SU-DHL-6 (cell line): Measurements from ENCODE around the gene PSMA6.

Source experiments
- H2AFZ ChIP-seq: fragments of 200-600 bp; sonication (generic); 2 replicates; pipeline ENCODE4 v1.6.1; 2014; ENCODE audit warnings: low read depth, mild to moderate bottlenecking, moderate library complexity, mixed read lengths, antibody characterized with exemption, low read length; ENCODE audit not compliant: severe bottlenecking
- H3F3A ChIP-seq: fragments of 200-600 bp; shearing (Covaris generic); 2 replicates; pipeline ENCODE4 v1.6.0; 2016; ENCODE audit warnings: antibody characterized with exemption, mild to moderate bottlenecking; ENCODE audit not compliant: insufficient read depth
- H3K27ac ChIP-seq: fragments of 200-600 bp; sonication (generic); 2 replicates; pipeline ENCODE4 v1.5.1; 2016; ENCODE audit warnings: low read depth, mild to moderate bottlenecking, low read length, moderate library complexity, mixed read lengths
- H3K27me3 ChIP-seq: fragments of 200-600 bp; sonication (generic), shearing (Covaris generic); 2 replicates; pipeline ENCODE4 v1.6.0; 2014; ENCODE audit warnings: mild to moderate bottlenecking, low read length
- H3K36me3 ChIP-seq: fragments of 200-600 bp; sonication (generic); 2 replicates; pipeline ENCODE4 v1.6.1; 2014; ENCODE audit warnings: mild to moderate bottlenecking, low read length, mixed read lengths
- H3K4me2 ChIP-seq: fragments of 300-600, 200-600 bp; shearing (Covaris generic), sonication (generic); 2 replicates; pipeline ENCODE4 v1.6.0; 2014; ENCODE audit warnings: low read length, low read depth, mild to moderate bottlenecking; ENCODE audit not compliant: poor library complexity, severe bottlenecking
- H3K4me3 ChIP-seq: fragments of 200-600 bp; sonication (generic); 2 replicates; pipeline ENCODE4 v1.5.1; 2014; ENCODE audit warnings: antibody characterized with exemption, low read length, mild to moderate bottlenecking, mixed read lengths; ENCODE audit not compliant: insufficient read depth, poor library complexity, severe bottlenecking
- H3K79me2 ChIP-seq: fragments of 200-600 bp; sonication (generic); 2 replicates; pipeline ENCODE4 v1.6.1; 2014; ENCODE audit warnings: mild to moderate bottlenecking, low read length, moderate library complexity; ENCODE audit not compliant: insufficient read depth
- H3K9ac ChIP-seq: fragments of 200-600 bp; sonication (generic); 2 replicates; pipeline ENCODE4 v1.7.0; 2014; ENCODE audit warnings: mild to moderate bottlenecking, low read length
- H3K9me2 ChIP-seq: fragments of 200-600 bp; sonication (generic); replicated peaks from 2 replicates; pipeline ENCODE4 v1.6.1; 2014; ENCODE audit warnings: low read length; ENCODE audit not compliant: insufficient read depth
- H3K9me3 ChIP-seq: fragments of 200-600 bp; sonication (generic); 2 replicates; pipeline ENCODE4 v1.6.1; 2014; ENCODE audit warnings: low read length, mixed read lengths; ENCODE audit not compliant: insufficient read depth
- H4K20me1 ChIP-seq: fragments of 200-600 bp; sonication (generic); 2 replicates; pipeline ENCODE4 v1.6.1; 2014; ENCODE audit warnings: low read depth, mild to moderate bottlenecking, antibody characterized with exemption, low read length, moderate library complexity, mixed read lengths
- EZH2phosphoT487 ChIP-seq: fragments of 200-600 bp; sonication (generic), shearing (Covaris generic); conservative IDR thresholded peaks from 2 replicates; pipeline ENCODE4 v1.6.1; 2018; ENCODE audit warnings: mild to moderate bottlenecking, antibody characterized with exemption, low read length, moderate library complexity, mixed read lengths
- TF ChIP-seq, protein P1 (sequence below): fragments of 200-600 bp; sonication (generic); IDR thresholded peaks from one replicate; pipeline ENCODE4 v1.5.1; 2017; ENCODE audit warnings: antibody characterized with exemption, mild to moderate bottlenecking, low read length, moderate library complexity; ENCODE audit not compliant: insufficient read depth, poor library complexity, severe bottlenecking

The PSMA6 gene

DNA sequence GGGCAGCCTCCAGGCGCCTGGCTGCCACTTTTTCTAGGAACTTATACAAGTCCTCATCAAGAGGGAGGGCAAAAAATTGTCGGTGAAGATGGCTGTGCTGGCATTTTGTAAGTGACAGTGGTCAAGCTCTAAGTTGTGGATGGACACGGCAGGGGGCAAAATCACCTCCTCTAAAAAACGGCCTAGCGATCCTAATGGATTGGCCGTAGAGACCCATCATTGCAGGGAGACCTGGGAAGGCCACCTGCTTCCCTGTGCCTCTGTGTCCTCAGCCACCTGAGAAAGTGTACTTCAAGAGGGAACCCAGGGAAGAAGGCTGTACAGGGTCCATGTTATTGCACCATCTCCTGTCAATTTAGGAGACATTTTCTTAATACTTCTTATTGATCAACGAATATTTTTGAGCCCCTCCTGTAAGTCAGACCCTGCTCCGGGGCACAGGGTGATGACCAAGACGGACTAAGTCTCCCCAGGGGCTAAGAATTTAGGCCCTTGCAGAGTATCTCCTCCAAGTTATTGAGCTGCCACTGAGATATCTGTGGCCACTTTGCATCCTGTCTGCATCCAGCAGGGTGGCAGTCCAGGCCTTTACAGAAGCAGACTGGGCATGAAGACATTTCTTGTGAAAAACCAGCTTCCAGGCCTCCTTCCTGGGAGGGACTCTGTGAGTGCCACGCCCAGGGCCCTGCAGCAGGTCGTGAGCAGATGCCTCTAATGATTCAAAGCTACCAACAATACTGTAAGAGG, 40.5 kb downstream of the PSMA6 start:
- no peak overlapping the region for H3K9ac ChIP-seq
- no peak overlapping the region for H3K4me2 ChIP-seq
- H3K9me2 ChIP-seq: no peaks in the 10 kb centered on the region
- TF ChIP-seq EZH2phosphoT487: no peak
- TF ChIP-seq, protein P1, sequence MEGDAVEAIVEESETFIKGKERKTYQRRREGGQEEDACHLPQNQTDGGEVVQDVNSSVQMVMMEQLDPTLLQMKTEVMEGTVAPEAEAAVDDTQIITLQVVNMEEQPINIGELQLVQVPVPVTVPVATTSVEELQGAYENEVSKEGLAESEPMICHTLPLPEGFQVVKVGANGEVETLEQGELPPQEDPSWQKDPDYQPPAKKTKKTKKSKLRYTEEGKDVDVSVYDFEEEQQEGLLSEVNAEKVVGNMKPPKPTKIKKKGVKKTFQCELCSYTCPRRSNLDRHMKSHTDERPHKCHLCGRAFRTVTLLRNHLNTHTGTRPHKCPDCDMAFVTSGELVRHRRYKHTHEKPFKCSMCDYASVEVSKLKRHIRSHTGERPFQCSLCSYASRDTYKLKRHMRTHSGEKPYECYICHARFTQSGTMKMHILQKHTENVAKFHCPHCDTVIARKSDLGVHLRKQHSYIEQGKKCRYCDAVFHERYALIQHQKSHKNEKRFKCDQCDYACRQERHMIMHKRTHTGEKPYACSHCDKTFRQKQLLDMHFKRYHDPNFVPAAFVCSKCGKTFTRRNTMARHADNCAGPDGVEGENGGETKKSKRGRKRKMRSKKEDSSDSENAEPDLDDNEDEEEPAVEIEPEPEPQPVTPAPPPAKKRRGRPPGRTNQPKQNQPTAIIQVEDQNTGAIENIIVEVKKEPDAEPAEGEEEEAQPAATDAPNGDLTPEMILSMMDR: no peak
- no peaks in the 10 kb centered on the region for H3K27me3 ChIP-seq
- no peaks in the 10 kb centered on the region for H3K79me2 ChIP-seq
- H3K4me3 ChIP-seq: no peak overlapping the region
- H2AFZ ChIP-seq: peak overlapping the region; percentile 5
- no peaks in the 10 kb centered on the region for H3K9me3 ChIP-seq
- H3F3A ChIP-seq: no peaks in the 10 kb centered on the region
- no peaks in the 10 kb centered on the region for H3K36me3 ChIP-seq
- H4K20me1 ChIP-seq: no peaks in the 10 kb centered on the region
- H3K27ac ChIP-seq: no peak overlapping the region

DNA sequence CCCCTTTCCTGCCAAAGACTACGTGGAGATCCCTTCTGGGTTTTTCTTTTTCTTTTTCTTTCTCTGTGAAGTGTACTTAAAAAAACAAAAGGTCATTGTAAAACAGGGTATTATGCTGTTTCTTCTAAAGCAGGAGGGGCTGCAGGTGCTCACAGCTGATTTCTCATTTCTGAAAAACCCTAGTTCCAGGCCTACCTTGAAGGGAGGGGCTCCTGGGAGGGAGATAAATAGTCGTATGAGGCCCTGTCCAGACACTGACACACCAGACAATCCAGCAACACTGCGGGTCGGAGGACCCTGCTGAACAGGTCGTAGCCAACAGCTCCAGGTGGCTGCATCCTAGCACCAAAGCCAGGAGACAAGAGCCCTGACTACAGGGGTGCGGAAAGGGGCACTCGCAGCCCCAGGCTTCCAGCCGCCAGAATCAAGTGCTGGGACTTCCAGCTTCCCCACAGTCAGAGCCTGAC, 41.1 kb downstream of the PSMA6 start:
- Histone ChIP-seq H3K4me3 (no peak overlapping the region), H3K4me2 (no peak overlapping the region), H3K9ac (no peak overlapping the region), H3K27ac (no peak overlapping the region), H3K9me2 (no peaks in the 10 kb centered on the region), H2AFZ (peak overlapping the region; percentile 5), H3K9me3 (no peaks in the 10 kb centered on the region), H3K27me3 (no peaks in the 10 kb centered on the region), H3K79me2 (no peaks in the 10 kb centered on the region), H3F3A (no peaks in the 10 kb centered on the region), H3K36me3 (no peaks in the 10 kb centered on the region), H4K20me1 (no peaks in the 10 kb centered on the region)
- TF ChIP-seq, protein P1: no peak
- TF ChIP-seq EZH2phosphoT487: no peak

DNA sequence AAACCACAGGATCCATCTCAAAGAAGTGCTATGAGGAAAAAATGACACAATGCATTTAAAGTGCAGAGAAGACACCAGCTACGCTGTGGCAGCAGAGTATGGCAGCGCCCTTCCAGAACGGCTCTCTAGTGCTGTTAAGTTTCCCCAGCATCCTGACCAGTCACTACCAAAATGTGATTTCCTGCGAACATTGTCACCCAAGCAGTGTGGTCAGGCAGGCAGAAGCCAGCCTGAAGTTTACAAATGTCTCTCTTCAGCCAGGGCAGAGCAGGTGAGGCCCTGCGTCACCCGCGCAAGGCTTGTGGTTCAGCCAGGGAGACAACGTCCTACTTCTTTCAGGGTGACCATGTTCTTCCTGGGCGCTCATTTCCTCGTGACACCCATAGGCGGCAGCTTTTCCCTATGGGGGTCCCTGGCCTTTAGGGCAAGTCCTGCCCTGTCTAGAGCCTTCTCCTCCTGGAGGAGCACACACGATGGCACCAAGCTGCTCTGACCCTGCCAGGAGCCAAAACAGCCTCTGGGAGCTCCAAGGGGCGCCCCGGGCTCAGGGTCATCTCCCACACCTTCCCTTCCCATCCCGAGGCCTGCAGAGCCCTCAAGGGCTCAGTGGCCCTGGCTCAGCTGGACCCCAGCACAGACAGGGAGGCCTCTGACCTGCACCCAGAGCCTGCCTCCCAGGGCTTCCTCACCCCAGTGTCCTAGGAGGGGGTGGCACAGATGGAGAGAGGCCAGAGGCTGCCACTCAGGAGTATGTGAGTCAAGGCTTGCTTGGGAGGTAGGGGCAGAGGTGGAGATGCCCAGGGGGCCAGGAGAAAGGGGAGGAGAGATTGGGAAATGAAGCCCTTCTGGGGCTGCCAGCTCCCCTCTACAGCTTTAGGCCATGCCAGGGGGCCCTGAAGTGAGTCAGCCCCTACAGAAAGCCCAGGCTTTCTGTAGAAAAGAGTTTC, 41.9 kb downstream of the PSMA6 start:
- no peaks in the 10 kb centered on the region for H4K20me1 ChIP-seq
- H3K4me3 ChIP-seq: no peak overlapping the region
- H3K36me3 ChIP-seq: no peaks in the 10 kb centered on the region
- no peaks in the 10 kb centered on the region for H3K9me2 ChIP-seq
- no peaks in the 10 kb centered on the region for H3K9me3 ChIP-seq
- TF ChIP-seq EZH2phosphoT487: no peak
- TF ChIP-seq, protein P1: no peak
- no peaks in the 10 kb centered on the region for H3F3A ChIP-seq
- H2AFZ ChIP-seq: no peak overlapping the region
- H3K27ac ChIP-seq: no peak overlapping the region
- no peaks in the 10 kb centered on the region for H3K27me3 ChIP-seq
- H3K79me2 ChIP-seq: no peaks in the 10 kb centered on the region
- H3K9ac ChIP-seq: no peak overlapping the region
- no peak overlapping the region for H3K4me2 ChIP-seq
